ENCODE measurements around the gene SBDS.
"Not testable (repeated sequence)": the region's sequence is repeated elsewhere in the genome, so short reads cannot be mapped to it uniquely, and the experiment has no call there.

Gene SBDS

GRCh38 chr7:66995050-66995776, at the start of gene SBDS:
Gene SBDS, minus strand, starts transcription at chr7:66995586. Its CDS starts 169 bp downstream, at chr7:66995417.
- DNase-seq (ENCODE audit: low spot score), result peak; percentile 95
- H3K27ac ChIP-seq, result peak within 1 kb of the TSS; percentile 93 to 97
- peak within 1 kb of the TSS; percentile 80 for H3K4me3 ChIP-seq

GRCh38 chr7:67043559-67043930, 48.2 kb upstream of the SBDS start:
- peak overlapping the region; percentile 59 to 76 for H3K27ac ChIP-seq
- H3K4me3 ChIP-seq, result not testable (repeated sequence)

GRCh38 chr7:67042781-67043558, 47.6 kb upstream of the SBDS start:
- peak overlapping the region; percentile 59 to 79 for H3K27ac ChIP-seq
- DNase-seq (ENCODE audit: low spot score); H3K4me3 ChIP-seq: not testable (repeated sequence)

More at GRCh38 chr7:67043559-67043930, 48.2 kb upstream of the SBDS start:
- not testable (repeated sequence) for DNase-seq (ENCODE audit: low spot score)

- not testable (repeated sequence) for H3K4me3 ChIP-seq; H3K27ac ChIP-seq; DNase-seq (ENCODE audit: low spot score)
These were observed 45.4 kb upstream of the SBDS start for GRCh38 chr7:67040832-67041231.

GRCh38 chr7:67036432-67037395, 41.3 kb upstream of the SBDS start:
- not testable (repeated sequence) for DNase-seq (ENCODE audit: low spot score); H3K4me3 ChIP-seq; H3K27ac ChIP-seq

- no peak overlapping the region for H3K27ac ChIP-seq
- no peak for TF ChIP-seq CTCF (IDR thresholded peaks at IDR 0.05)
- no peak overlapping the region for H3K4me3 ChIP-seq
- DNase-seq (ENCODE audit: low spot score), result no peak
These were observed 37.9 kb upstream of the SBDS start for GRCh38 chr7:67033251-67033650.

GRCh38 chr7:67031685-67032084, 36.3 kb upstream of the SBDS start:
- H3K4me3 ChIP-seq; DNase-seq (ENCODE audit: low spot score); H3K27ac ChIP-seq: not testable (repeated sequence)

- DNase-seq (ENCODE audit: low spot score); H3K27ac ChIP-seq; H3K4me3 ChIP-seq: not testable (repeated sequence)
These were observed 30.1 kb upstream of the SBDS start for GRCh38 chr7:67025459-67025858.

GRCh38 chr7:67022511-67022910, 27.1 kb upstream of the SBDS start:
- H3K27ac ChIP-seq, result no peak overlapping the region
- H3K4me3 ChIP-seq, result no peak overlapping the region
- DNase-seq (ENCODE audit: low spot score), result no peak
- no peak for TF ChIP-seq CTCF (IDR thresholded peaks at IDR 0.05)

GRCh38 chr7:67021260-67021659, 25.9 kb upstream of the SBDS start:
- no peak for TF ChIP-seq CTCF (IDR thresholded peaks at IDR 0.05)
- no peak overlapping the region for H3K27ac ChIP-seq
- H3K4me3 ChIP-seq, result no peak overlapping the region
- no peak for DNase-seq (ENCODE audit: low spot score)
